Immature natural killer cell (primary cell): ENCODE data around the gene CFAP141. TPM values are rescaled to one million over a fixed set of nuclear protein-coding genes. Genes with fewer than 3 reads are reported as not detected.

Experiments
- DNase-seq, 3 donors: peaks; one replicate each; pipeline ENCODE4 v3.0.0; 2022; ENCODE audit warnings: mixed read lengths in 1 of 3
- H3K27ac Mint-ChIP-seq, 6 donors: one replicate each; pipeline ENCODE4 v1.8.0; 2020; ENCODE audit warnings: mixed read lengths in 6 of 6, mild to moderate bottlenecking in 5 of 6, inconsistent platforms in 4 of 6, moderate library complexity in 3 of 6
- H3K27me3 Mint-ChIP-seq, 3 donors: one replicate each; pipeline ENCODE4 v1.8.0; 2020 to 2021; ENCODE audit warnings: low read depth in 3 of 3, mild to moderate bottlenecking in 3 of 3, mixed read lengths in 3 of 3, moderate library complexity in 3 of 3, inconsistent platforms in 1 of 3
- H3K36me3 Mint-ChIP-seq, 3 donors: one replicate each; pipeline ENCODE4 v1.8.0; 2020; ENCODE audit warnings: mixed read lengths in 3 of 3, inconsistent platforms in 2 of 3, mild to moderate bottlenecking in 2 of 3
- H3K4me1 Mint-ChIP-seq, 2 donors: one replicate each; pipeline ENCODE4 v1.8.0; 2020; ENCODE audit warnings: inconsistent platforms in 2 of 2, mild to moderate bottlenecking in 2 of 2, mixed read lengths in 2 of 2, moderate library complexity in 1 of 2
- H3K4me3 Mint-ChIP-seq, 5 donors: one replicate each; pipeline ENCODE4 v1.8.0; 2020; ENCODE audit warnings: mild to moderate bottlenecking in 5 of 5, mixed read lengths in 5 of 5, inconsistent platforms in 3 of 5, moderate library complexity in 3 of 5
- H3K9me3 Mint-ChIP-seq, 6 donors: one replicate each; pipeline ENCODE4 v1.8.0; 2020; ENCODE audit warnings: mild to moderate bottlenecking in 6 of 6, mixed read lengths in 6 of 6, inconsistent platforms in 4 of 6, moderate library complexity in 3 of 6
- polyA plus RNA-seq, 3 donors: library from polyadenylated mRNA; unstranded; fragments of 300-500 nt; fragmentation: Illumina TruSeq; gene quantifications; one replicate each; pipeline ENCODE4 v1.2.3, GENCODE V29; 2021

CFAP141 gene
- polyA plus RNA-seq, 3 donors from 2014 or later: not detected

DNA sequence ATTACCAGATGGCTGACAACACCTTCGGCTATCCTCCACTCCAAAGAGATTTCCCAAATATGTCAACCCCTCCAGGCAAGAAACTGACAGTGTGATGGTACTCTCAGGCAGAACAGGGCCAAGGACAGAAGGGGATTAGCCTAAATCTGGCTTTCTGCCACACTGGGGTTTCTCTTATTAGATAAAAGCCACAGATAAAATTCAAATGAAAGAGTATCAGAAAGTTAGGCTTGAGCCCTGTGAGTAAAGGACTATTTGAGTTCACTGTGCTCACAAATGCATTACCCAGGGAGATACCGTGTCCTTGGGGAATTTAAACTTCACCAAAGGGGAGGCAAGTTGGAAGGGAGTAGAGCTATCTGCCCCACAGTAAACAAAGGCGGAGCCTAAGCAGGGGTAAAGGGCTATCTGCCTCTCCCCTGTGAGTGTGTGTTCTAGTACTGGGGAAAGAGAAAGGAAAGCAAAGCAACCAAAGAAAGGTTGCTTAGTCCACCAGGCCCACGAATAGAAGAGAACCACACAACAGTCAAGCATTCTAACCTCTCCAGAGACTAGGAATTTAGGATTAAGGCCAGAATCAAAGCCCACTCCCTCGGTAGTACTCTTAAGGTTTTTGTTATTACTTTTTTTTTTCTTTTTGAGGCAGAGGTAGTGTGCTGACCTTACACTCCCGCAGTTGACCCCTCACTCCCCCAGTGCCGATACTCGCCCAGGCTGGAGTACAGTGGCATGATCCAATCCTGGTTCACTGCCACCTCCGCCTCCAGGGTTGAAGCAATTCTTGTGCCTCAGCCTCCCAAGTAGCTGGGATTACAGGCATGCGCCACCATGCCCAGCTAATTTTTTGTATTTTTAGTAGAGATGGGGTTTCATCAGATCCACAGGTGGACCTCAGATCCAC is 27.0 kb downstream of the CFAP141 start:
- Mint-ChIP-seq H3K27ac (peak overlapping the region; percentile 91 to 99 (median 92)), H3K36me3 (peaks cover 4 to 15% (median 4%) of the 10 kb centered on the region in 3 donors)

GRCh38 chr1:154178013-154178412 is 28.1 kb downstream of the CFAP141 start:
- Mint-ChIP-seq H3K4me1 (peaks cover 77 to 86% of the 10 kb centered on the region in 2 donors), H3K27ac (peak overlapping the region; percentile 74 to 99 (median 92)), H3K36me3 (peaks cover 4 to 18% (median 4%) of the 10 kb centered on the region in 3 donors), H3K9me3 (peaks cover 0 to 2% (median 0%) of the 10 kb centered on the region in 6 donors), H3K27me3 (peaks cover 0 to 10% (median 3%) of the 10 kb centered on the region in 3 donors), H3K4me3 (peak overlapping the region; percentile 3 to 84 (median 58))
- DNase-seq: no peak

More for the DNA sequence above, 27.0 kb downstream of the CFAP141 start:
- Mint-ChIP-seq H3K4me1 (peaks cover 83 to 92% of the 10 kb centered on the region in 2 donors), H3K27me3 (peaks cover 0 to 15% (median 8%) of the 10 kb centered on the region in 3 donors), H3K4me3 (peak overlapping the region; percentile 73 to 84 (median 78)), H3K9me3 (peaks cover 0 to 2% (median 0%) of the 10 kb centered on the region in 6 donors)
- DNase-seq: no peak

- peaks cover 67 to 87% of the 10 kb centered on the region in 2 donors for H3K4me1 Mint-ChIP-seq
- peaks cover 0 to 3% (median 2%) of the 10 kb centered on the region in 3 donors for H3K27me3 Mint-ChIP-seq
- peak overlapping the region; percentile 74 to 96 (median 83) for H3K27ac Mint-ChIP-seq
- DNase-seq: no peak
- peaks cover 12 to 32% (median 17%) of the 10 kb centered on the region in 3 donors for H3K36me3 Mint-ChIP-seq
- peak overlapping the region in 3 of 5 donors; percentile 6 to 42 (median 30) for H3K4me3 Mint-ChIP-seq
- no peaks in the 10 kb centered on the region for H3K9me3 Mint-ChIP-seq
These were observed 29.8 kb downstream of the CFAP141 start for GRCh38 chr1:154176337-154176736.

GRCh38 chr1:154174654-154175053 is 31.5 kb downstream of the CFAP141 start:
- no peak overlapping the region for H3K4me3 Mint-ChIP-seq
- peaks cover 58 to 87% of the 10 kb centered on the region in 2 donors for H3K4me1 Mint-ChIP-seq

DNA sequence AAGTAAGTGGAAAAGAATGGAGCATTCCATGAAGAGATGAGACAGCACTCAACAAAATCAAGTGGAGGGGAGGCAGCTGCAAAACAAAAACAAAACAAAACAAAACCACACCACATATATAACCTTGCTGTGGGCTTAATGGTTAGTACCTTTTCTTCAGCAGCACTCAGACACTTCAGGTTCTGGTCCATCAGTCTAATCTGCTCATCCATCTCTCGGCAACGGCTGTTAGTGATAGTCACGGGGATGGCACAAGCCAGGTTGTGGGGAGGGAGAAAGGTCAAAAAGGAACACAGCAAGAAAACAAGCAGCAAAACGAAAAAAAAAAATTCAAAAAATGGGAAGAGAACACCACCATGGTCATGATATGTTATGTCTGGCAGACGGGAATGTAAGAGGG is 34.3 kb downstream of the CFAP141 start:
- H3K4me1 Mint-ChIP-seq: peaks cover 30 to 67% of the 10 kb centered on the region in 2 donors
- H3K4me3 Mint-ChIP-seq: no peak overlapping the region

More at GRCh38 chr1:154174654-154175053, 31.5 kb downstream of the CFAP141 start:
- DNase-seq: no peak
- Mint-ChIP-seq H3K27ac (peak overlapping the region in 2 of 6 donors; percentile 39 to 50), H3K27me3 (peaks cover 0 to 2% (median 1%) of the 10 kb centered on the region in 3 donors), H3K36me3 (peaks cover 13 to 45% (median 31%) of the 10 kb centered on the region in 3 donors), H3K9me3 (no peaks in the 10 kb centered on the region)

DNA sequence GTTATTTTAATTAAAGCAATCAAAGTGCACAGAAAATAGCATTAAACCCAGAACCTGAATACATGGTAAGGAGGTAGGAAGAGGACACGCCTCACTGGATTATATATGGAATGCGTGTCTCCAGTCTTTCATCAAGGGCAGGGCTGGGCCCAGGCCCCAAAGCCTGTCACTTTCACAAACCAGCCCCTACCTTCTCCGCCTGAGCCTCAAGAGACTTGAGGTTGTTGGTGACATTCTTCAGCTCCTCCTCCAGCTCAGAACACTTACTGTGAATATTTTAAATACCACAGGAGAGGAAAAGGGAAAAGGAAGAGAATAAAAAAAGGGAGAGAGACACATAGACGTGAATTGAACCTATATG is 34.9 kb downstream of the CFAP141 start:
- peaks cover 21 to 57% (median 47%) of the 10 kb centered on the region in 3 donors for H3K36me3 Mint-ChIP-seq
- peaks cover 24 to 61% of the 10 kb centered on the region in 2 donors for H3K4me1 Mint-ChIP-seq
- H3K27me3 Mint-ChIP-seq: peaks cover 0 to 2% (median 1%) of the 10 kb centered on the region in 3 donors
- H3K27ac Mint-ChIP-seq: peak overlapping the region in 4 of 6 donors; percentile 6 to 50 (median 32)
- no peaks in the 10 kb centered on the region for H3K9me3 Mint-ChIP-seq
- H3K4me3 Mint-ChIP-seq: no peak overlapping the region
- DNase-seq: no peak

More for the DNA sequence above, 34.3 kb downstream of the CFAP141 start:
- Mint-ChIP-seq H3K36me3 (peaks cover 21 to 56% (median 46%) of the 10 kb centered on the region in 3 donors), H3K9me3 (no peaks in the 10 kb centered on the region), H3K27me3 (peaks cover 0 to 2% (median 1%) of the 10 kb centered on the region in 3 donors), H3K27ac (peak overlapping the region in 4 of 6 donors; percentile 18 to 55 (median 33))
- no peak for DNase-seq

- DNase-seq: no peak
- Mint-ChIP-seq H3K27ac (peak overlapping the region; percentile 4 to 67 (median 38)), H3K27me3 (peaks cover 0 to 2% (median 1%) of the 10 kb centered on the region in 3 donors), H3K4me3 (no peak overlapping the region), H3K9me3 (no peaks in the 10 kb centered on the region), H3K36me3 (peaks cover 23 to 63% (median 52%) of the 10 kb centered on the region in 3 donors), H3K4me1 (peaks cover 19 to 60% of the 10 kb centered on the region in 2 donors)
These were observed 35.4 kb downstream of the CFAP141 start for GRCh38 chr1:154170547-154171222.

DNA sequence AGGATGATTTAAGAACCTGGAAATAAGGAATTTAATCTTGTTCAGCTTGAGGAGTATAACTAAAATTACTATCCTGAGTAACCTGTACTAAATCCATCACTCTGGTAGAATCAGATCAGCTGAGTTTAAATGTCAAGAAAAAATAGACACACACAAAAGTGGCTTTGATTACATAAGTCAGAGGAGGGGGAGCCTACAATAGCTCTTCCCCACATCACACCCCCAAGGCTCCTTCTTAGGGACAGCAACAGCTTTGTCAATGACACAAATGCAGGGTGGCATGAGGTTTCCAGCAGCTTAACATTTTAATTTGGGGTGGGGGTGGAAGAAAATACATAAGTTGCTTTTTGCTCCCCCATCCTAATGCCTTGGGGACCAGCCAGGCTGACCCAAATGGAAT is 38.7 kb downstream of the CFAP141 start:
- Mint-ChIP-seq H3K36me3 (peaks cover 31 to 71% (median 61%) of the 10 kb centered on the region in 3 donors), H3K9me3 (no peaks in the 10 kb centered on the region)

DNA sequence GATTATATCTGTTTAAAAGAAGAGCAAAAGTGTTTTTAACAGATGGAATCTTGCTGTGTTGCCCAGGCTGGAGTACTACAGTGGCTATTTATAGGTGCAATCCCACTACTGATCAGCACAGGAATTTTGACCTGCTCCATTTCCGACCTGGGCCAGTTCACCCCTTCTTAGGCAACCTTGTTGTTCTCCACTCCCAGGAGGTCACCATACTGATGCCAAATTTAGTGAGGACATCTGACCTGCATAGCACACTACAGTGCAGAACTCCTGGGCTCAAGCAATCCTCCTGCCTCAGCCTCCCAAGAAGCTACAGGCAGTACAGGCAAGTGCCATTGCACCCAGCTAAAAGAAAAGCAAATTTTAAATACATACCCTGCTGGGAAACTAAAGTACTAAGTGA is 39.9 kb downstream of the CFAP141 start:
- peaks cover 22 to 61% (median 50%) of the 10 kb centered on the region in 3 donors for H3K36me3 Mint-ChIP-seq
- no peaks in the 10 kb centered on the region for H3K9me3 Mint-ChIP-seq
- H3K4me3 Mint-ChIP-seq: no peak overlapping the region
- H3K4me1 Mint-ChIP-seq: peaks cover 9 to 45% of the 10 kb centered on the region in 2 donors
- H3K27ac Mint-ChIP-seq: peak overlapping the region in 2 of 6 donors; percentile 47 to 52
- H3K27me3 Mint-ChIP-seq: peaks cover 0 to 3% (median 2%) of the 10 kb centered on the region in 3 donors
- DNase-seq: no peak

More for the DNA sequence above, 38.7 kb downstream of the CFAP141 start:
- no peak overlapping the region for H3K4me3 Mint-ChIP-seq
- peaks cover 15 to 56% of the 10 kb centered on the region in 2 donors for H3K4me1 Mint-ChIP-seq
- no peak for DNase-seq
- peaks cover 2 to 3% (median 2%) of the 10 kb centered on the region in 3 donors for H3K27me3 Mint-ChIP-seq
- H3K27ac Mint-ChIP-seq: peak overlapping the region in 5 of 6 donors; percentile 20 to 69 (median 64)

DNA sequence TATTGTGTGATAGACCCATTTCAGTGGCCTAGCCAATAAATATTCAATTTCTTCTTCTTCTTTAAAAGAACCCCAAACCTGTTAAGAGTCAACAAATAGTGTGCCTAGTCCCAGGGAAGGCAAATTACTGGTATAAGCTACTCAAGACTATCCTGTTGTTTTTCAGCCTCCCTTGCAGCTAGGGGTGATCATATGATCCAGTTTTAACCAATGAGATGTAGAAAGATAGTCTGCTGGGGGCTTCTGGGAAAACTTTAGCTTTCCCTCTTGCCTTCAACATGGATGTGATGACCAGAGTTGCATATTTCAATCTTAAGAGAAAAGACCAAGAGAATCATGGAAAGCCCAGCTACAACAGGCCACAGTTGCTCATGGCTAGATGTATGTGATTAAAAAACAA is 46.6 kb downstream of the CFAP141 start:
- Mint-ChIP-seq H3K4me1 (peaks cover 49 to 66% of the 10 kb centered on the region in 2 donors), H3K4me3 (no peak overlapping the region), H3K9me3 (no peaks in the 10 kb centered on the region), H3K27me3 (peaks cover 3 to 4% (median 3%) of the 10 kb centered on the region in 3 donors), H3K27ac (peak overlapping the region; percentile 91 to 98 (median 96)), H3K36me3 (peaks cover 38 to 54% (median 40%) of the 10 kb centered on the region in 3 donors)
- no peak for DNase-seq

DNA sequence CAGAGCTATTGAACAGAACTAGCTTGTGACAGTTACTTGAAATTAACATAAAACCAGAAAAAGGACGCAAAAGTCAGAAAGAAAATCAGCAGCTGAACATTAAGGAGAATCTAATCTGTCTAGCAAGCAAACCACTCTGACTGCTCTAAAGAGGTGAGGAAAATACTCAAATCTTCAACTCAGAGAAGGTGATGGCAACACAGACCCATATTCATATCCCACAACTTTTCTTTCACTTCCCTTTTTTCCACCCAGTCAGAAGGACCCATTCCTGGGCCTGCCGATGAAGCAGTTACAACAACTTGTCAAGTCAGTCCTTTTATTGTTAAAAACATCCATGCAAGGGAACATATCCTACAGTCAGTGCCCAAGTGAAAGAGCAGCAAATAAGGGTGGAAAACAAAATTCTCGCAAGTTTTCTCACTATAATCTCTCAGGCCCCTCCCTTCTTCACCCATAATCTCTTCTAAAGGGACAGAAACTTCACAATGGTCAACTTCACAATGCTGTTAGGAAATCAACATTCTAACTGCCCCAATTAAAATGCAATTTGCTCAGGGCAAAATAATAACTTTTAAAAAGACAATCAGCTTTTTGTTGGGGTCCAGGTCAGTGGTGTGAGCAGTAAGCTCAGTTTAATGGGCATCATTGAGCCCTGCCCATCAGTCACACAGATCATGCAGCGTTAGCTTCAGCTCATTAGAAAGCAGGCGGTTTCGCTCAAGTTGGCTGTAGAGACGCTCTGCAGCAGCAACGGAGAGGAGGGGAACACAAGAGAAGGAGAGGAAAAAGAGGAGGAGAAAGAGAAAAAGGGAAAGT is 47.6 kb downstream of the CFAP141 start:
- H3K4me1 Mint-ChIP-seq: peaks cover 56 to 65% of the 10 kb centered on the region in 2 donors
- no peak for DNase-seq

DNA sequence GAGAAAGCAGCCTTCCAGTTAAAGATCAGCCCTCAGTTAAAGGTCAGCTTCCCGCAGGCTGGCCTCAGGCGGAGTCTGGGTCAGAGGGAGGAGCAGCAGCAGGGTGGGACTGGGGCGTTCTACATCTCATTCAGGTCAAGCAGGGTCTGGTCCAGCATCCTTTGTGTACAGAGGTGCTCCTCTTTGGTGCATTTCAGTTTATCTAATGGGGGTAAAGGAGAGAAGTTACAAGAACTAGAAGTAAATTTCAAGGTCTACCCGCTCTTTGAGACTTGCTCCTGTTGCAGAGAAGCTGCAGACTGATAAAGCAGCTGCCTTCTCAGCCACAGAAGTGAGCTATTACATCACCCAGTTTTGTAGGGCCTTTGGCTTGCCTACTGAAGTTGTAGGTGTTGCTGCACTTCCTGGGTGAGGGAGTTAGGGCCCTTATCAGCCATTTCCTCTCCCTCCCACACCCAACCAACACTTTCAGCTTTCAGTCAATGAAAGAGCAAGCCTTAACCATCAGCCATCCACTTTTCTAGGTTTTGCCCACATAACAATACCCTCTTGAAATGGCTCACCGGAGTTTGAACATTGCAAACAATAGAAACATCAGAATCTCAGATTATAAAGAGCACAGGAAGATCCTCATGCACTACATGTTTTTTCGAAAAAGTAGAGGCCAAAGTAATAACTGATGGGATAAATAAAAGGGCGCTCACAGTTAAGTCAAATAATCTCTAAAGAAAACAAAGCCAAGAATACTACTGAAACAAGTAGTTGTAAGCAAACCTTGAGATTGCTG is 48.4 kb downstream of the CFAP141 start:
- H3K4me1 Mint-ChIP-seq: peaks cover 54 to 59% of the 10 kb centered on the region in 2 donors
- H3K4me3 Mint-ChIP-seq: peak overlapping the region; percentile 70 to 90 (median 82)
- peaks cover 3 to 6% (median 3%) of the 10 kb centered on the region in 3 donors for H3K27me3 Mint-ChIP-seq
- peaks cover 23 to 43% (median 36%) of the 10 kb centered on the region in 3 donors for H3K36me3 Mint-ChIP-seq
- peak overlapping the region; percentile 91 to 98 (median 96) for H3K27ac Mint-ChIP-seq
- peak; percentile 73 to 81 (median 76) for DNase-seq
- H3K9me3 Mint-ChIP-seq: no peaks in the 10 kb centered on the region

More for the DNA sequence above, 47.6 kb downstream of the CFAP141 start:
- Mint-ChIP-seq H3K9me3 (no peaks in the 10 kb centered on the region), H3K27me3 (peaks cover 3 to 6% (median 5%) of the 10 kb centered on the region in 3 donors), H3K27ac (peak overlapping the region; percentile 91 to 98 (median 96)), H3K36me3 (peaks cover 31 to 51% (median 36%) of the 10 kb centered on the region in 3 donors), H3K4me3 (peak overlapping the region; percentile 70 to 90 (median 82))
